Stomach (tissue), 9 donors: ENCODE data around the gene SRF. TPM values are rescaled to one million over a fixed set of nuclear protein-coding genes. Genes with fewer than 3 reads are reported as not detected.

Source experiments
- DNase-seq, 2 donors: peaks; one replicate each; pipeline versions ENCODE4 v3.0.0 to v3.0.0-alpha.2; 2013 to 2019
- H3K27ac ChIP-seq, 5 donors: fragments of 200-600 bp in 4 of 5; sonication (generic) in 4 of 5; one replicate each; pipeline ENCODE4 v1.5.1; 2013 to 2019; ENCODE audit warnings: mild to moderate bottlenecking in 1 of 5, moderate library complexity in 1 of 5
- H3K27me3 ChIP-seq, 3 donors: fragments of 200-600 bp; sonication (generic); one replicate each; pipeline ENCODE4 v1.5.1; 2017 to 2019; ENCODE audit warnings: mixed run types in 1 of 3
- H3K36me3 ChIP-seq, 4 donors: fragments of 200-600 bp; sonication (generic); 1 replicate in 3 of 4; 2 replicates in 1 of 4; pipeline ENCODE4 v1.5.1; 2016 to 2019
- H3K4me1 ChIP-seq, 4 donors: fragments of 200-600 bp; sonication (generic); one replicate each; pipeline ENCODE4 v1.5.1; 2016 to 2019
- H3K4me3 ChIP-seq, 4 donors: fragments of 200-600 bp; sonication (generic) in 3 of 4; one replicate each; pipeline ENCODE4 v1.5.1; 2016 to 2019; ENCODE audit warnings: mild to moderate bottlenecking in 1 of 4
- H3K9me3 ChIP-seq, 4 donors: fragments of 200-600 bp; sonication (generic); one replicate each; pipeline ENCODE4 v1.5.1; 2016 to 2019
- CTCF ChIP-seq, 7 experiments: fragments of 450-650 bp in 4 of 7; fragments of 200-600 bp in 3 of 7; sonication (generic) in 3 of 7; IDR thresholded peaks; one replicate each; pipeline ENCODE4 v1.5.1; 2016 to 2019; ENCODE audit warnings: antibody characterized with exemption in 7 of 7, control low read depth in 2 of 7, mild to moderate bottlenecking in 1 of 7
- EP300 ChIP-seq: sonication (generic); formaldehyde crosslinking; IDR thresholded peaks from one replicate; pipeline ENCODE4 v1.6.1; 2017; ENCODE audit warnings: antibody characterized with exemption
- POLR2A ChIP-seq, 4 donors: fragments of 450-650 bp; IDR thresholded peaks; one replicate each; pipeline ENCODE4 v1.6.1; 2016; ENCODE audit warnings: antibody characterized with exemption in 4 of 4, control low read depth in 2 of 4, mild to moderate bottlenecking in 1 of 4, moderate library complexity in 1 of 4
- POLR2AphosphoS5 ChIP-seq, 3 donors: sonication (generic); formaldehyde crosslinking; IDR thresholded peaks; one replicate each; pipeline ENCODE4 v1.6.1; 2016; ENCODE audit warnings: antibody characterized with exemption in 3 of 3
- WGBS, 5 donors: extraction: QIAGEN DNeasy Blood & Tissue Kit in 3 of 5; methylation state at CpG; one replicate each; pipeline versions ENCODE4 v1.1.5 to v1.1.7; 2013 to 2018; 5-methylcytosine and 5-hydroxymethylcytosine counted together
- intact Hi-C: fragments of 100-400 bp; cut with DNase I; formaldehyde crosslinking; loops from one replicate; pipeline ENCODE4 v1.15.1; 2023; ENCODE audit warnings: low total_unique reads
- polyA plus RNA-seq, 3 donors: library from polyadenylated mRNA; stranded (reverse); fragments of 200-250 nt; gene quantifications; one replicate each; pipeline ENCODE4 v1.2.3, GENCODE V29; 2013
- total RNA-seq, 5 donors: library from RNA; depleted of rRNA; stranded (reverse); fragments of >200 nt; gene quantifications; one replicate each; pipeline versions ENCODE4 v1.1.0 to v1.2.3, GENCODE V29; 2014 to 2016
- donor health status: healthy with polysubstance abuse.
- donor health status: Bipolar disorder and iron deficiency.
- donor health status: healthy.

The SRF gene
- total and polyA plus RNA-seq, 8 donors, result 10.5 to 40.6 (median 24.0) TPM

- no peak for DNase-seq
- H3K4me3 ChIP-seq, result no peak overlapping the region
- no peaks in the 10 kb centered on the region for H3K9me3 ChIP-seq
- WGBS, 5 donors, result 91 to 99% (median 94%) methylated on average over 6 of the region's 6 CpGs
- H3K27me3 ChIP-seq, result no peaks in the 10 kb centered on the region
- H3K4me1 ChIP-seq, result no peaks in the 10 kb centered on the region
- intact Hi-C loops, result no loop called here
- H3K27ac ChIP-seq, result no peak overlapping the region
- peaks cover 30 to 92% (median 80%) of the 10 kb centered on the region in 4 donors for H3K36me3 ChIP-seq
- TF ChIP-seq CTCF (IDR thresholded peaks at IDR 0.05) (no peak), EP300 (no peak), POLR2AphosphoS5 (IDR thresholded peaks at IDR 0.05) (no peak), POLR2A (IDR thresholded peaks at IDR 0.05) (no peak)
Observed at GRCh38 chr6:43200541-43200940, 29.5 kb downstream of the SRF start.

GRCh38 chr6:43202451-43202850 lies 31.4 kb downstream of the SRF start:
- 85 to 90% (median 89%) methylated on average over 5 of the region's 5 CpGs for WGBS, 5 donors
- TF ChIP-seq EP300, result no peak
- no peak for TF ChIP-seq POLR2AphosphoS5 (IDR thresholded peaks at IDR 0.05)
- no peak for TF ChIP-seq CTCF (IDR thresholded peaks at IDR 0.05)
- TF ChIP-seq POLR2A (IDR thresholded peaks at IDR 0.05), result no peak
- intact Hi-C loops, result no loop called here
- no peak for DNase-seq
- H3K36me3 ChIP-seq, result peaks cover 24 to 89% (median 70%) of the 10 kb centered on the region in 4 donors
- no peak overlapping the region for H3K4me3 ChIP-seq
- no peaks in the 10 kb centered on the region for H3K9me3 ChIP-seq
- no peak overlapping the region for H3K27ac ChIP-seq
- H3K27me3 ChIP-seq, result no peaks in the 10 kb centered on the region
- no peaks in the 10 kb centered on the region for H3K4me1 ChIP-seq

GRCh38 chr6:43203029-43203717 lies 32.1 kb downstream of the SRF start:
- H3K36me3 ChIP-seq, result peaks cover 23 to 81% (median 63%) of the 10 kb centered on the region in 4 donors
- TF ChIP-seq POLR2A (IDR thresholded peaks at IDR 0.05), result no peak
- TF ChIP-seq CTCF (IDR thresholded peaks at IDR 0.05), result no peak
- TF ChIP-seq EP300, result no peak
- TF ChIP-seq POLR2AphosphoS5 (IDR thresholded peaks at IDR 0.05), result no peak
- intact Hi-C loops, result no loop called here
- 92 to 94% (median 93%) methylated on average over 17 of the region's 17 CpGs for WGBS, 5 donors
- no peak overlapping the region for H3K4me3 ChIP-seq
- no peaks in the 10 kb centered on the region for H3K4me1 ChIP-seq
- H3K27ac ChIP-seq, result no peak overlapping the region
- no peak for DNase-seq
- no peaks in the 10 kb centered on the region for H3K27me3 ChIP-seq
- no peaks in the 10 kb centered on the region for H3K9me3 ChIP-seq

- Histone ChIP-seq H3K9me3 (no peaks in the 10 kb centered on the region), H3K4me3 (no peak overlapping the region), H3K4me1 (no peaks in the 10 kb centered on the region), H3K27ac (no peak overlapping the region), H3K27me3 (no peaks in the 10 kb centered on the region), H3K36me3 (peaks cover 23 to 78% (median 58%) of the 10 kb centered on the region in 4 donors)
- no peak for DNase-seq
- WGBS, 5 donors, result 93 to 97% (median 93%) methylated on average over 8 of the region's 8 CpGs
- intact Hi-C loops, result no loop called here
- no peak for TF ChIP-seq POLR2AphosphoS5 (IDR thresholded peaks at IDR 0.05)
- TF ChIP-seq CTCF (IDR thresholded peaks at IDR 0.05), result no peak
- TF ChIP-seq POLR2A (IDR thresholded peaks at IDR 0.05), result no peak
- TF ChIP-seq EP300, result no peak
Observed at GRCh38 chr6:43203718-43204095, 32.6 kb downstream of the SRF start.
